ENCODE measurements around the gene PLEKHB1.

PLEKHB1 gene

GRCh38 chr11:73648571-73649046, 2.2 kb downstream of the PLEKHB1 start:
- no peak for TF ChIP-seq CTCF (conservative IDR thresholded peaks at IDR 0.05; ENCODE audit: low read length)
- no peak for DNase-seq (ENCODE audit: low read depth)
- no peak overlapping the region for H3K4me3 ChIP-seq (ENCODE audit: low read length)

GRCh38 chr11:73649206-73649605, 2.8 kb downstream of the PLEKHB1 start:
- H3K4me3 ChIP-seq (ENCODE audit: low read length), result no peak overlapping the region
- no peak for TF ChIP-seq CTCF (conservative IDR thresholded peaks at IDR 0.05; ENCODE audit: low read length)
- DNase-seq (ENCODE audit: low read depth), result no peak

- no peak for DNase-seq (ENCODE audit: low read depth)
- TF ChIP-seq CTCF (conservative IDR thresholded peaks at IDR 0.05; ENCODE audit: low read length), result no peak
Measured at GRCh38 chr11:73650400-73650799, 4.0 kb downstream of the PLEKHB1 start.

GRCh38 chr11:73651252-73651651, 4.9 kb downstream of the PLEKHB1 start:
- no peak overlapping the region for H3K4me3 ChIP-seq (ENCODE audit: low read length)
- TF ChIP-seq CTCF (conservative IDR thresholded peaks at IDR 0.05; ENCODE audit: low read length), result no peak
- DNase-seq (ENCODE audit: low read depth), result no peak

More at GRCh38 chr11:73650400-73650799, 4.0 kb downstream of the PLEKHB1 start:
- no peak overlapping the region for H3K4me3 ChIP-seq (ENCODE audit: low read length)

GRCh38 chr11:73651661-73652045, 5.3 kb downstream of the PLEKHB1 start:
- DNase-seq (ENCODE audit: low read depth), result no peak
- H3K4me3 ChIP-seq (ENCODE audit: low read length), result no peak overlapping the region
- no peak for TF ChIP-seq CTCF (conservative IDR thresholded peaks at IDR 0.05; ENCODE audit: low read length)

GRCh38 chr11:73652046-73652730, 5.8 kb downstream of the PLEKHB1 start:
- H3K4me3 ChIP-seq (ENCODE audit: low read length), result no peak overlapping the region
- no peak for DNase-seq (ENCODE audit: low read depth)
- TF ChIP-seq CTCF (conservative IDR thresholded peaks at IDR 0.05; ENCODE audit: low read length), result no peak

- no peak for TF ChIP-seq CTCF (conservative IDR thresholded peaks at IDR 0.05; ENCODE audit: low read length)
- no peak for DNase-seq (ENCODE audit: low read depth)
- no peak overlapping the region for H3K4me3 ChIP-seq (ENCODE audit: low read length)
Measured at GRCh38 chr11:73652856-73653559, 6.6 kb downstream of the PLEKHB1 start.

Data from AG10803 (cell line).